ENCODE measurements around the gene CAMK2A.

Gene CAMK2A

GRCh38 chr5:150304481-150305081 lies 15.0 kb upstream of the CAMK2A start:
- TF ChIP-seq POLR2A (IDR thresholded peaks at IDR 0.05; ENCODE audit: low read depth, low read length) (no peak), POLR2AphosphoS5 (IDR thresholded peaks at IDR 0.05; ENCODE audit: low read depth, low read length) (no peak), TAF1 (IDR thresholded peaks at IDR 0.05; ENCODE audit: borderline replicate concordance, low read depth, low read length) (no peak)
- no peak for FAIRE-seq
- DNase-seq (ENCODE audit: insufficient read length): no peak

GRCh38 chr5:150303660-150304386 lies 14.2 kb upstream of the CAMK2A start:
- DNase-seq (ENCODE audit: insufficient read length) (no peak), FAIRE-seq (no peak)
- TF ChIP-seq TAF1 (IDR thresholded peaks at IDR 0.05; ENCODE audit: borderline replicate concordance, low read depth, low read length) (no peak), POLR2AphosphoS5 (IDR thresholded peaks at IDR 0.05; ENCODE audit: low read depth, low read length) (no peak), POLR2A (IDR thresholded peaks at IDR 0.05; ENCODE audit: low read depth, low read length) (no peak)

DNA sequence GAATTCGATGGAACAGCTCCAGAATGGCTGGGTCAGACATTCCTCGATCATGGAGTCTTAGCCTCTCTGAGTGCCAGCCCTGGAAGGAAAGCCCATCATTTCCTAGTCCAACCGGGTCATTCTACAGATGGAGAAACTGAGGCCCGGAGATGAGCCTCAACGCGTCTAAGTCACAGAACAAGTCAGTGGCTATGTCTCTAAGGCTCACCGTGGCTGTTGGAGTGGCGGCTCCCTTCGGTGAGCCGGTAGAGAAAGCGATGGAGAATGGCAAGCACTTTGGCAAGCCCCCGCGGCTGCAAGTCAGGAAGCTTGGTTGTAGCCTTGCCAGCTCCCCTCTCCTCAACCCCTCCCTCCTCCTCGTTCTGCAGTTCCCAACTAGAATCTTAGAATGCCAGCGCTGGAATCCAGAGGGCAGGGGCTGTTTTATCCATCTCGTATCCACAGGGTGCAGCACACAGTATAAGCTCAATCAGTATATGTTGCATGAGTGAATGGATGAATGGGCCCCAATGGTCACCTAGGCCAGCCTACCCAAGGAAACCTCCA lies 13.6 kb upstream of the CAMK2A start:
- DNase-seq (ENCODE audit: insufficient read length): no peak
- no peak for FAIRE-seq
- TF ChIP-seq POLR2AphosphoS5 (IDR thresholded peaks at IDR 0.05; ENCODE audit: low read depth, low read length) (no peak), TAF1 (IDR thresholded peaks at IDR 0.05; ENCODE audit: borderline replicate concordance, low read depth, low read length) (no peak), POLR2A (IDR thresholded peaks at IDR 0.05; ENCODE audit: low read depth, low read length) (no peak)

DNA sequence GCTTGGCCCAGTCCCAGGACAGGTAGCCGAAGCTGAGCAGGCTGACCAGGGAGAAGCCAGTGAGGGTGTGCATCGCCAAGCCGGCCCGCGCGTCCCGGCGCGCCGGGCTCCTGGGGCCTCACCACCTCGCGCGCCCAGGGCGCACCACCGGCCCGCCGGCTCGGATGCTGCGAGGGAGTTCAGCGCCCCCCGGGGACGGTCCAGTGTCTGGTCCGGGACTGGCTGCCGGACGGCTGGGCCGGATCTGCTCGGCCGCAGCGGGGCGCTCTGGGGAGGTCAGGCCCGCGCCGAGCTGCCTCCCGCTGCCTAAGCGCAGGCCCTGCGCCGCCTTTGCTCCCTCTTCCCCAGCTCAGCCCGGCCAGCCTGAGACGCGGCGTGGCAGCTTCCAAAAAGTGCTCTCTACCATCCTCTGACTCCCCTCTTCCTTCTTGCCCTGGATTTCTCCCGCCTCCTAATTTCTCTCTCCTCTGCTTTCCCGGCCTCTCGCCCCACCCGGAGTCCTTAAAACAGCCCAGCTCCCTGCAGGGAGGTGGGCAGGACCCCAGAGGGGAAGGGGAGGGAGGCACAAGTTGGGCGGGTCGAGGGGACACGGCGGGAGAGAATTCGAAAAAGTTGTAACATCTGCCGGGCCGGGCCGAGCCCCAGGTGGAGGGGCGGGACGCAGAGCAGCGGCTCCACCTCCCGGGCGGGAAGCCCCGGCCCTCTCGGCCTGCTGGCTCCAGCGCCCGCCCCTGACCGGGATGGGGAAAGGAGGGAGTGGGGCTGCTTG lies 12.9 kb upstream of the CAMK2A start, which contains the start of gene ARSI:
ARSI (minus strand) TSS at position 605 of the 769 bp plus-strand sequence; CDS start at position 73, 532 bp downstream.
- TF ChIP-seq POLR2AphosphoS5 (IDR thresholded peaks at IDR 0.05; ENCODE audit: low read depth, low read length): no peak
- no peak for TF ChIP-seq POLR2A (IDR thresholded peaks at IDR 0.05; ENCODE audit: low read depth, low read length)
- TF ChIP-seq TAF1 (IDR thresholded peaks at IDR 0.05; ENCODE audit: borderline replicate concordance, low read depth, low read length): no peak
- DNase-seq (ENCODE audit: insufficient read length): no peak
- FAIRE-seq: no peak

GRCh38 chr5:150301901-150302300 lies 12.3 kb upstream of the CAMK2A start:
- TF ChIP-seq POLR2AphosphoS5 (IDR thresholded peaks at IDR 0.05; ENCODE audit: low read depth, low read length) (no peak), POLR2A (IDR thresholded peaks at IDR 0.05; ENCODE audit: low read depth, low read length) (no peak), TAF1 (IDR thresholded peaks at IDR 0.05; ENCODE audit: borderline replicate concordance, low read depth, low read length) (no peak)
- no peak for FAIRE-seq
- no peak for DNase-seq (ENCODE audit: insufficient read length)

DNA sequence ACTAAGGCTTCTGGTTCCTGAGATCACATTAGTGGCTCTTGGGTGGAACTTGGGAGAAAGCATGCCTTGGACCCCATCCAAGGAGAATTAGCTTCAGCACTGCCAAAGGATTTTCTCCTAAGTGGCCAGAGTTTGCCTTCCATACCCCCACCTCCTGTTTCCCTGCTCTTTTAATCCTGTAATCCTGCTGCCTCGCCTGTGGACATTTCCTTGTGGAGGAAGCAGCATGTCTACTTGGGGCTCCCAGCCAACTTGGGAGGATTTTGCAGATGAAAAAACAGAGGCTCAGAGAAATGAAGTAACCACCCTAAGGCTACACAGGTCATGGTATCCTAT lies 11.6 kb upstream of the CAMK2A start:
- TF ChIP-seq POLR2A (IDR thresholded peaks at IDR 0.05; ENCODE audit: low read depth, low read length): no peak
- no peak for TF ChIP-seq TAF1 (IDR thresholded peaks at IDR 0.05; ENCODE audit: borderline replicate concordance, low read depth, low read length)
- no peak for TF ChIP-seq POLR2AphosphoS5 (IDR thresholded peaks at IDR 0.05; ENCODE audit: low read depth, low read length)
- no peak for DNase-seq (ENCODE audit: insufficient read length)
- FAIRE-seq: no peak

DNA sequence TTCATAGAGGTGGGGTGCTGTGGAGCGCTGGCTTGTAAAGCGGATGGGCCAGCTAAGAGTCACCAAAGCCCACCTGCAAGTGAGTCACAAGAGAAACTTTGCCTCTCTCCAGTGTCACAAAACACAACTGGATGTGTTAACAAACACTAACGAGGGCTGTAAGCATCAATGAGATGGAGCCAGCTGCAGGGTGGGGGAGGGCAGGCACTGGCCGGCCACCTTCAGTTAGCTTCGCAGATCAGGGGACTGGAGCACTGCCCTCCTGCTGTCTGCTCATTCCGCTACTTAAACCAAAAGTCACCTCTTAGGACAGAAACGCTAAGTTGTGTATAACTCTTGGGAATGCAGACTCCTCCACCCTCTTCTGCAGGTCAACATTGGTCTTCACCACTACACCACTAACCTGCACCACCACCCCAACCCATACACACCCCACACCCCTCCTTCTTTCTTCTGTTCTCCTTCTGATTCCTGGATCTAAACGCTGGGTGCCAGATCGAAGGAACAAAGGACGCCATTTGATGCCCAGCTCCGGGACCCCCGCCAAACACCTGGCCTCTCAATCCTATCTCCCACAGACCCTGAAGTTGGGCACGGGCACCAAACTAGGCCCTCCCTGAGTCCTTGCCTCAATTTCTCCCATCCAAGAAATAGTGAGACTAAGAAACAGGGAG lies 11.1 kb upstream of the CAMK2A start:
- no peak for DNase-seq (ENCODE audit: insufficient read length)
- no peak for FAIRE-seq
- no peak for TF ChIP-seq POLR2AphosphoS5 (IDR thresholded peaks at IDR 0.05; ENCODE audit: low read depth, low read length)

- no peak for DNase-seq (ENCODE audit: insufficient read length)
- no peak for TF ChIP-seq POLR2A (IDR thresholded peaks at IDR 0.05; ENCODE audit: low read depth, low read length)
- no peak for TF ChIP-seq TAF1 (IDR thresholded peaks at IDR 0.05; ENCODE audit: borderline replicate concordance, low read depth, low read length)
- TF ChIP-seq POLR2AphosphoS5 (IDR thresholded peaks at IDR 0.05; ENCODE audit: low read depth, low read length): no peak
- FAIRE-seq: no peak
Measured at GRCh38 chr5:150299571-150300327, 10.2 kb upstream of the CAMK2A start.

DNA sequence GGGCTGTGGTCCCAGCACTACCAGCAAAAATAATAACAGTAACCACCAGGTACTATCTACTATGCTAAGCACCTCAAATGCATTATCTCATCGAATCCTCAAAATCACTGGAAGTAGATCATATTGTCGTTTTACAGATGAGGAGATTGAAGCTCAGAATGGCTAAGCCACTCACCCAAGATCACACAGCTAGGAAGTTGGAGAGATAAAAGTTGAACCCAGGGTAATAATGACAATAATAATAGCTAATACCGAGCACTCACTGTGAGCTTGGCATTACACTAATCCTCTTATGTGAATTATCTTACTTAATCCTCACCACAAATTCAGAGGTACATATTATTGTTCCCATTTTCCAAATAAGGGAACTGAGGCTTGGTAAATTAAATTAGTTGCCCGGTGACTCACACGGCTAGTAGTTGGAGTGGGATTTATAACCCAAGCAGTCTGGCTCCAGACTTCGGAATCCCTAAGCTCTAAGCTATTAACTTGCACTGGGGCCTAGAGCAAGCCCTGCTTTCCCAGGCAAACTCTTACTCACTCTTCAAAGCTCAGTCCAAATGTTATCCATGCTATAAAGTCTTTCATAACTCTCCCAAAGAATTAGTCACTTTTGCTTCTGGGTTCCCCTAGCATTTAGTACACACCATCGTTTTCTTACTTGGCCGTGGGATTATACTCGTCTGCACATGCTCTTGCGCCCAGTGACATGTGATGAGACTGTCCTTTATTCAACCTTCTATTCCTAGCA lies 9.3 kb upstream of the CAMK2A start:
- DNase-seq (ENCODE audit: insufficient read length): no peak
- TF ChIP-seq POLR2AphosphoS5 (IDR thresholded peaks at IDR 0.05; ENCODE audit: low read depth, low read length) (no peak), TAF1 (IDR thresholded peaks at IDR 0.05; ENCODE audit: borderline replicate concordance, low read depth, low read length) (no peak), POLR2A (IDR thresholded peaks at IDR 0.05; ENCODE audit: low read depth, low read length) (no peak)
- FAIRE-seq: no peak

All from GM12892 (cell line).